HL-60 (cell line): ENCODE results near the gene STRIP2.

Experiments used
- DNase-seq, 2 experiments: peaks; one replicate each; pipeline ENCODE4 v3.0.0-alpha.2; 2010 to 2020; ENCODE audit warnings: low read depth in 1 of 2, low spot score in 1 of 2
- H3K27ac ChIP-seq: fragments of 250-450 bp; sonication (Bioruptor Pico); replicated peaks from 2 replicates; pipeline ENCODE4 v1.5.1; 2020; ENCODE audit warnings: mild to moderate bottlenecking, moderate library complexity
- H3K27me3 ChIP-seq: fragments of 250-450 bp; sonication (Bioruptor Pico); 2 replicates; pipeline ENCODE4 v1.5.1; 2021; ENCODE audit warnings: mild to moderate bottlenecking, moderate library complexity; ENCODE audit not compliant: insufficient read depth, poor library complexity, severe bottlenecking
- H3K4me3 ChIP-seq: replicated peaks from 2 replicates; pipeline ENCODE4 v1.5.1; 2011; ENCODE audit warnings: mild to moderate bottlenecking, control low read depth, low read length; ENCODE audit not compliant: insufficient read depth
- GABPA ChIP-seq: IDR thresholded peaks from 2 replicates; pipeline ENCODE4 v1.6.1; 2012; ENCODE audit warnings: low read depth
- POLR2AphosphoS5 ChIP-seq: IDR thresholded peaks from 2 replicates; pipeline ENCODE4 v1.6.1; 2012; ENCODE audit warnings: low read depth
- SPI1 ChIP-seq: IDR thresholded peaks from 2 replicates; pipeline ENCODE4 v1.6.1; 2012; ENCODE audit warnings: low read depth, mild to moderate bottlenecking, borderline replicate concordance
- TF ChIP-seq, protein P1 (sequence below): IDR thresholded peaks from 2 replicates; pipeline ENCODE4 v1.6.1; 2012; ENCODE audit warnings: low read depth; ENCODE audit not compliant: insufficient replicate concordance
- TF ChIP-seq, protein P2 (sequence below): IDR thresholded peaks from one replicate; pipeline ENCODE4 v1.5.1; 2011; ENCODE audit warnings: low read length, control low read depth, inconsistent platforms; ENCODE audit not compliant: insufficient read depth

STRIP2 gene

DNA sequence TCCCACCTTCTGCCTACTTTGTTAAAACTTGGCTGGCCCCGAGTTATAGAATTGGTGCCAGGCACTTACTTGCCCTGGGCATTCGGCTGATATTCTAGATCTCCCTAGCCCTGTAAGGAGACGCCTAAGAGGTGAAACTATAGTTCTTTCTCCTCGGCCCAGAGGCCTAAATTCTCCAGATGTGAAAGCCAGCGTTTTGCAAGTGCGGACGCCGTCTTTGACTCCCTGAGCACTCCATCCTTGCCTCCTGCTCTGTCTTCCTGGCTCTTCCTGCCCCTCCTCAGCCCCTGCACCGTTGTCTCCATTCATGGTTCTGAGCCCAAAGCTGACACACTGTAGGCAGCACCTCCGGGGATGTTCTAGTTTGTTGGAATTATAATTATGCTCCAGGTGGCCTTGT is 79.3 kb downstream of the STRIP2 start:
- no peaks in the 10 kb centered on the region for H3K27me3 ChIP-seq

DNA sequence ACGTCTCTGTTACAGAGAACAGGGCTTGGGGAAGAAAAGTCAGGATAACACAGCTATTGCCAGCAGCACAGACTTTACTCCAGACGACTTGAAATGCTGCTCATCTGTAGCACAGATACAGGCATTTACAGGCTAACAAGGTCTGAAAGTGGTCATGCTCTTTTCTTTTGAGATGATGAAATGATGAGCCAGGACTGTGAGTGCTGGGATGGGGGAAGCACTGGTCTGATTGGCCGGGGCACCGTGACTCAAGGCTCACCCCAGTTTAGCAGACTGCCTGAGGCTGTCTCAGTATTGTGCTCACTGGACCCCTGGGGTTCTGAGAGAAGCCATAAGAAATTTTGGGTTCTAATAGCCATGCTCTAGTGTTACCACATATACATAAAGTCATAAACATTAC is 80.5 kb downstream of the STRIP2 start:
- DNase-seq: no peak
- H3K27ac ChIP-seq: no peak overlapping the region
- H3K27me3 ChIP-seq: no peaks in the 10 kb centered on the region
- H3K4me3 ChIP-seq: no peak overlapping the region
- TF ChIP-seq GABPA (no peak), SPI1 (no peak), POLR2AphosphoS5 (no peak)
- TF ChIP-seq, protein P1, sequence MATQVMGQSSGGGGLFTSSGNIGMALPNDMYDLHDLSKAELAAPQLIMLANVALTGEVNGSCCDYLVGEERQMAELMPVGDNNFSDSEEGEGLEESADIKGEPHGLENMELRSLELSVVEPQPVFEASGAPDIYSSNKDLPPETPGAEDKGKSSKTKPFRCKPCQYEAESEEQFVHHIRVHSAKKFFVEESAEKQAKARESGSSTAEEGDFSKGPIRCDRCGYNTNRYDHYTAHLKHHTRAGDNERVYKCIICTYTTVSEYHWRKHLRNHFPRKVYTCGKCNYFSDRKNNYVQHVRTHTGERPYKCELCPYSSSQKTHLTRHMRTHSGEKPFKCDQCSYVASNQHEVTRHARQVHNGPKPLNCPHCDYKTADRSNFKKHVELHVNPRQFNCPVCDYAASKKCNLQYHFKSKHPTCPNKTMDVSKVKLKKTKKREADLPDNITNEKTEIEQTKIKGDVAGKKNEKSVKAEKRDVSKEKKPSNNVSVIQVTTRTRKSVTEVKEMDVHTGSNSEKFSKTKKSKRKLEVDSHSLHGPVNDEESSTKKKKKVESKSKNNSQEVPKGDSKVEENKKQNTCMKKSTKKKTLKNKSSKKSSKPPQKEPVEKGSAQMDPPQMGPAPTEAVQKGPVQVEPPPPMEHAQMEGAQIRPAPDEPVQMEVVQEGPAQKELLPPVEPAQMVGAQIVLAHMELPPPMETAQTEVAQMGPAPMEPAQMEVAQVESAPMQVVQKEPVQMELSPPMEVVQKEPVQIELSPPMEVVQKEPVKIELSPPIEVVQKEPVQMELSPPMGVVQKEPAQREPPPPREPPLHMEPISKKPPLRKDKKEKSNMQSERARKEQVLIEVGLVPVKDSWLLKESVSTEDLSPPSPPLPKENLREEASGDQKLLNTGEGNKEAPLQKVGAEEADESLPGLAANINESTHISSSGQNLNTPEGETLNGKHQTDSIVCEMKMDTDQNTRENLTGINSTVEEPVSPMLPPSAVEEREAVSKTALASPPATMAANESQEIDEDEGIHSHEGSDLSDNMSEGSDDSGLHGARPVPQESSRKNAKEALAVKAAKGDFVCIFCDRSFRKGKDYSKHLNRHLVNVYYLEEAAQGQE: no peak
- TF ChIP-seq, protein P2, sequence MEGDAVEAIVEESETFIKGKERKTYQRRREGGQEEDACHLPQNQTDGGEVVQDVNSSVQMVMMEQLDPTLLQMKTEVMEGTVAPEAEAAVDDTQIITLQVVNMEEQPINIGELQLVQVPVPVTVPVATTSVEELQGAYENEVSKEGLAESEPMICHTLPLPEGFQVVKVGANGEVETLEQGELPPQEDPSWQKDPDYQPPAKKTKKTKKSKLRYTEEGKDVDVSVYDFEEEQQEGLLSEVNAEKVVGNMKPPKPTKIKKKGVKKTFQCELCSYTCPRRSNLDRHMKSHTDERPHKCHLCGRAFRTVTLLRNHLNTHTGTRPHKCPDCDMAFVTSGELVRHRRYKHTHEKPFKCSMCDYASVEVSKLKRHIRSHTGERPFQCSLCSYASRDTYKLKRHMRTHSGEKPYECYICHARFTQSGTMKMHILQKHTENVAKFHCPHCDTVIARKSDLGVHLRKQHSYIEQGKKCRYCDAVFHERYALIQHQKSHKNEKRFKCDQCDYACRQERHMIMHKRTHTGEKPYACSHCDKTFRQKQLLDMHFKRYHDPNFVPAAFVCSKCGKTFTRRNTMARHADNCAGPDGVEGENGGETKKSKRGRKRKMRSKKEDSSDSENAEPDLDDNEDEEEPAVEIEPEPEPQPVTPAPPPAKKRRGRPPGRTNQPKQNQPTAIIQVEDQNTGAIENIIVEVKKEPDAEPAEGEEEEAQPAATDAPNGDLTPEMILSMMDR: no peak

More for the DNA sequence above, 79.3 kb downstream of the STRIP2 start:
- TF ChIP-seq, protein P1: no peak
- TF ChIP-seq POLR2AphosphoS5 (no peak), SPI1 (no peak), GABPA (no peak)
- TF ChIP-seq, protein P2: no peak
- H3K27ac ChIP-seq: no peak overlapping the region
- no peak overlapping the region for H3K4me3 ChIP-seq
- DNase-seq: no peak

DNA sequence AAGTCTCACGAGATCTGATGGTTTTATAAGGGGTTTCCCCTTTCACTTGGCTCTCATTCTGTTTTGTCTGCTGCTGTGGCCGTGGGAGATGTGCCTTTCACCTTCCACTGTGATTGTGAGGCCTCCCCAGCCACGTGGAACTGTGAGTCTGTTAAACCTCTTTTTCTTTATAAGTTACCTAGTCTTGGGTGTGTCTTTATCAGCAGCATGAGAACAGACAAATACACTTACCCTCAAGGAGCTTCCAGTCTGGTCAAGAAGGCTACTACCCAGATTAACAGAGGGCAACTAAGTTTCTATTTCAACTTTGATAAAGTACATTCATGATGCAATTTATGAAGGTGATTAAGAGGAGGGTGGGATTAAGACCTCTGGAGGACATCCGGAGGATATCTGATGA is 81.1 kb downstream of the STRIP2 start:
- no peak for DNase-seq
- Histone ChIP-seq H3K4me3 (no peak overlapping the region), H3K27me3 (no peaks in the 10 kb centered on the region), H3K27ac (no peak overlapping the region)
- TF ChIP-seq GABPA (no peak), POLR2AphosphoS5 (no peak), SPI1 (no peak)
- TF ChIP-seq, protein P1: no peak
- TF ChIP-seq, protein P2: no peak
